Activated effector memory CD4-positive, alpha-beta T cell treated with anti-CD3 and anti-CD28 coated beads, Interleukin-2, amount 50 U/mL, for 16 hours (primary cell): Measurements from ENCODE around the gene CAMK2A.
"Not testable (repeated sequence)": the region's sequence is repeated elsewhere in the genome, so short reads cannot be mapped to it uniquely, and the experiment has no call there.

Experiments used
- DNase-seq: peaks from one replicate; pipeline ENCODE4 v3.0.0-alpha.2; 2020

CAMK2A gene

DNA sequence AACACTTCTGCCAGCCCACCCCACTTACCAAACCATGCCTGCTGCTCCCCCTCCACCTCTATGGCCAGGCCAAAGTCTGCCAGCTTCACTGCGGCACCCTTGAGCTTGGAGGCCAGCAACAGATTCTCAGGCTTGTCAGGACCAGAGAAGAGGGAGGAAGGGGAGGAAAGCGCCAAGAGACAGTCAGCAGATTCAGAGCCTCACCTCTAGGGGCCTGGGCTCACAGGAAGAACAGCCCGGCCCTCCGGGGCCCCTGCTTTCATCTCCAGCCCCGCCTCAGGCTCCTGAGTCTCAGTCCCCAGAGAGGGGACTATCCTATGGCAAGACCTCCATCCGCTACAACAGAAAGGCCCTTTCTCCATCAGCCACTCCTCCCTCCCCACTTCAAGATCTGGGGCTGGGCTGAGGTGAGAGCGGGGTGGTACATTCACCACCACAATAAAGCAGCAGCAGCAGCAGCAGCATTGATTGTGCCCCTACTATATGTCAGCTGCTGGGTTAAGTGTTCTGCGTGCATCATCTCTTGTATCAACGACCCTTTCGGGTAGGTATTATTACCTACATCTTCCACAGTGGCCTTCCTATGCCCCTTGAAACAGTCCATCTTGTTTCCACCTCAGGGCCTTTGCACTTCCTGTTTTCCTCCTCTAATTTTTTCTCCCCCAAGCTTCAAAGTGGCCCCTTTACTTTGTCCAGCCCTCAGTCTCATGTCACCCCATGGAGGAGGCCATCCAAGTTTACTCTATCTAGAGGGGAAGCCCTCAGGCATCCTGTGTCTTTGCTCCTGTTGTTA is 36.0 kb downstream of the CAMK2A start:
- DNase-seq: no peak

DNA sequence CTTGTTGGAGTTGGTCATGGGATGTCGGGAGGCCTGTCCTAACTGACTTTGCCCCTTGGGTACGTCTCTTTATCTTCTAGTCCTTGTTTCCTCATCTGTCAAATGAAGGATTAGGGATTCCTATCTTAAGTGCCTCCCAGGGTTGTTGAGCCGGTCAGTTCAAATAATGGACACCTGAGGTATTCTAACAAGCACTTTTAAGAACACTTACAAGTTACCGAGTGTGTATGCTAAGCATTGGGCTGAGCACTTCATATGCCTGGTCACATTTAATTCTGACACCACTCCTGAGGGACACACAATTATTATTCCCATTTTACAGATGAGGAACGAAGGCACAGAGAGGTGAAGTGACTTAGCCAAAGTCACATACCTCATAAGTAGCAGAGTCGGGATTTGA is 37.1 kb downstream of the CAMK2A start:
- no peak for DNase-seq

DNA sequence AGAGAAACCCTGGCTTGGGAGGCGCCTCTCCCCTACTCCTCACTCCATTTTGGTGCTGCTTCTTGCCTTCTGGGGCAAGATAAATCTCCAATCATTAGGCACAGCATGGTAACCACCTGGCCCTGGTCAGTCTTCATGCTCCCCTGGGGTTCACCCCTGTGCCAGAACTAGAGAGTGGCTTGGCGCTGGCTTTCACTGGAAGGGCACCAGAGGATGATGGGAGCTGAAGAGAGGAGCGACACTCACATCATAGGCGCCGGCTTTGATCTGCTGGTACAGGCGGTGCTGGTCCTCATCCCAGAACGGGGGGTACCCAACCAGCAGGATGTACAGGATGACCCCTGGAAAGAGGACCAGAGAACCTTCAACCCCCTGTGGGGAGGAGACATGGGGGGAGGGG is 38.1 kb downstream of the CAMK2A start:
- DNase-seq: no peak

DNA sequence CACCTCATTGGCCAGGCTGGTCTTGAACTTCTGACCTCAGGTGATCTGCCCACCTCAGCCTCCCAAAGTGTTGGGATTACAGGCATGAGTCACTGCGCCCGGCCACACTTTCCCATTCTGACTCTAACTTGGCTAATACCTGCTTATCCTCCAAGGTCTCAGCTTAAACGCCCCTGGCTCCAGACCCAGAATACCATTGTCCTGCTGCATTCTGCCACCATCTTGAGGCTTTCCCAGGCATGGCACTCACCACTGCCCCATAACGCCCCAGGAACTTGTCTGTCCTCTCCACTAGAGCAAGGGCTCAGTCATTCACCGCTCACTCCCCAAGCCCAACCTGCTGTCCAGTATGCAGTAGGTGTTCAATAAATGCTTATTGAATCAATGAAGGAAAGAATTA is 39.8 kb downstream of the CAMK2A start:
- no peak for DNase-seq

DNA sequence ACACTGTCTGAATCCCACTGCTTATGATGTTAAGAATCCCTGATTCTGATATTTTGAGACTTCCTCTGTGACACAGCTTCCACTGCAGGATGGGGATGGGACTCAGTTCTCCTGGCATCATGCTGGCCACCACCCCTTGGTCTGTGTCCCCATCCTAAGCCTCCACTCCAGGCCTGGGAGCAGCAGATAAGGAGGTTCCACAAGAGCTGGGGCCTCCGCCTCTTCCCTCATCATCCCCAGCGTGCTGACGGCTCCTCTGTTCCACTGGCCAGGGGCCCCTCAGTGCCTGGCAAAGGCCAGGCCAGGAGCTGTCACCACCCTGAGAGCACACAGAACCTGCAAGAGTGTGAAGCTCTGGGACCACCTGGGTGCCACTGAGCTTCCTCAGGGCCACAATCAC is 40.6 kb downstream of the CAMK2A start:
- DNase-seq: no peak

DNA sequence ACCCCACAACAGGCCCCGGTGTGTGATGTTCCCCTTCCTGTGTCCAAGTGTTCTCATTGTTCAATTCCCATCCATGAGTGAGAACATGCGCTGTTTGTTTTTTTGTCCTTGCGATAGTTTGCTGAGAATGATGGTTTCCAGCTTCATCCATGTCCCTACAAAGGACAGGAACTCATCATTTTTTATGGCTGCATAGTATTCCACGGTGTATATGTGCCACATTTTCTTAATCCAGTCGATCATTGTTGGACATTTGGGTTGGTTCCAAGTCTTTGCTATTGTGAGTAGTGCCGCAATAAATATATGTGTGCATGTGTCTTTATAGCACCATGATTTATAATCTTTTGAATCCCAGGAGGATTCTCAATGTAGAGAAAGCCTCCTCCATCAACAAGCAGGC is 41.1 kb downstream of the CAMK2A start:
- DNase-seq: not testable (repeated sequence)

DNA sequence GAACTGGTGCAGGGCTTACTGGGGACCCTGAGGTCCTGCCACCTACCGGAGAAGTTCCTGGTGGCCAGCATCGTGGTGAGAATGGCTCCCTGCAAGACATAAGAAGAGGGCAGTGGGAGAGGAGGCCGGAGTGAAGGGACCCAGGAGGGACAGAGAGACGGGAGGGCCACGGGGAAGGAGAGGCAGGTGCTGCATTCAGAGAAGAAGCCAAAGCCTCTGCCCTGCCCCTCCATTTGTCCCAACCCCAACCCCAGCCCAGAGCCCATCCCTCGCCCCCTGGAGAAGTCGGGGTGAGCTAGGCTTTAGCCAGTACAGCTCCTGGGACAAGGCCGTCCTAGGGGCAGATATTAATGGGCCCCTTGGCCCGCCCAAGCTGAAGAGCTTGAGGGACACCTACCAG is 41.8 kb downstream of the CAMK2A start:
- DNase-seq: no peak

DNA sequence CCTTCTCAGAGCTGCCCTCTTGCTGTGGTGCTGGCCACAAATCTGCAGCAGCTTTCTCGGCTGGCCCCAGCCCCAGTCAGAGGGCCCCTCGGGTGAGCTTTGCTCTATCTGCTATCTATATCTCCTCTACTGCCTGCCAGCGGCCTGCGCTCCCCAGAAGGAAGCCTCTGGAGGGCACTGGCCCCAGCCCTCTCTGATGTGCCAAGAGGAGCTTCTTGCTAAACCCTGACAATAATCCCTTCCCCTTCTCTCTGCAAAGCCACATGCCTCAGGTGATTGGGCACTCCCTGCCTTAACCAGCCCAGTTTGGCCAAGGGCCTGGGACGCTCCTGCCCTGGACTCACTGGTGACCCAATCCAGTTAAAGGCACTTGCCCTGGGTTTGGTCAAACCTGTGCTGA is 42.7 kb downstream of the CAMK2A start:
- no peak for DNase-seq

DNA sequence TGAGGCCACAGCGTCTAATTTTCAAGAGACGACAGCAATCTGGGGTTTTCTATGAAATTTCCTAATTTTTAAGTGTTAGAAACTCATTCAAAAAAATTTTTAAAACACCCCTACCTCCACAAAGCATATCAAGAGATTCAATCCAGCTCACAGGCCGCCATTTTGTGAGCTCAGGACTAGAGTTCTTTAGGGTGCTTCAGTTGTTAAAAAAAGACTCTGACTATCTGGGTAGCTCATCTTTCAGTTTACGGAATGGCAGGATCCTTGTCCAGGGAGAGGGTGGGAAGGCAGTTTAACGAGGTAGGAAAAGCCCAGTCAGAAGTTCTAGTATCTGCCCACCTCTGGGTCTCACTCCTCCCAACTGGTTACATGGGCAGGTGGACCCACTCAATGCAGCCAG is 43.1 kb downstream of the CAMK2A start:
- DNase-seq: no peak

DNA sequence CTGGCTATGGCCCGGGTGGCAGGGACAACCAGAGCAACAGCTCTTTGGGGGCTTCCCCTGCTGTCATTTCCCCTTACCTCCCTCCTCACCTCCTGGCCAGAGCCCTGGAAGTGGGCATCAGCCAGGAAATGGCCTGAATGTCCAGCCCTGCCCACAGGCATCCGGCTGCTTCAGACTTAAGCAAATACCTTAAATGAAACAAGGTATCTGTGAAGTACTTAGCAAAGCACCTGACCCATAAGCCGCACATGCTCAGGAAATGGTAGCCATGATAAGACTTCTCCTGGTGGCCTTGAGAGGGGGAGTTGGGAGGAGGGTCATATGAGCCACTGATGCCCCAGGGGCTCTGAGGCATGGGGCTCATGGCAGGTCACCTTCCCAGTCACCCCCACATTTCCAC is 43.8 kb downstream of the CAMK2A start:
- no peak for DNase-seq

DNA sequence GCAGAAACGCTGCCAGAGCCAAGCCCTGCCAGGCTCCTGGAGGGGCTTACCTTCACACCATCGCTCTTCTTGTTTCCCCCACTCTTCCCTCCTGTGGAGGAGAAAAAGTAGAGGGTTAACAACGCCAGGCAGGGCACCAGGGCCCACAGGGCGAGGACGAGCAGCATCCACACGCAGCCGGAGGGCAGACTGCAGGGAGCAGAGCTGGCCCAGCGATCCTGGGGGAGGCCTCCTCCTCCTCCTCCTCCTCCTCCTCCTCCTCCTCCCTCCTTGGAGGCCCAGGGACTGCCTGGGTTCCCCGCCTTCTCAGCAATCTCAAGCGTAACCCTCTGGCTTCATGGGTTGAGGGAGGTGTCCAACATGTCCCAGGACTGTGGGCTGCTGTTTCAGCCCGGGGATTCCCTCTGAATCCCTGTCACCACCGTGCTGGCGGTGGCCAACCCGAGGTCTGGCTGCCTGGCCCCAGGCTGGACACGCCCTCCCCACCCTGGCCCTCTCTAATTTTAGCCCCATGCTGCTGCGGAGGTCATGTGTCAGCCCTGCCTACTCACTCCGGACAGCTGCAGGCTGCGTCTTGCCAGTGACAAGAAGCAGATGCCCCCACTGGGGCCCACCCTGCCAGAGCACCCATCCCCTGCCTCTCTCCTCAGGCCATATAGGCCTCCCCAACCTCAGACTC is 44.3 kb downstream of the CAMK2A start:
- DNase-seq: no peak

DNA sequence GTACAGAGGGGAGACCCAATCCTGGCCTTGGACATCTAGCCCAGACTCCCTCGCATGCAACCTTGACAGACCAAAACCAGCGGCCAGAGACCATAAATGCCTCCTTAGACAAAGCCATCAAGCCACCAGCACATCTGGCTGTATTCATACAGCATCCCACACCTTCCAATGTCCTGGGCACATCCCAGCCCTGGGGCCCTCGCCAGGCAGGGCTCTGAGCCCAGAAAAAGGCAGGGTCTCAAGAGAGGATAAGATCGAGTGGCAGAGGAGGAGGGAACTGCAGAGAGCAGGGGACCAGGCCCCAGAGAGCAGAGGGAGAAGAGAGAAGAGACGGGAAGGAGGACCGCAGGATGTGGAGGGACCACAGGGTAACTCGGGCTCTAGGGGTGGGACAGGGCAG is 45.4 kb downstream of the CAMK2A start:
- no peak for DNase-seq

DNA sequence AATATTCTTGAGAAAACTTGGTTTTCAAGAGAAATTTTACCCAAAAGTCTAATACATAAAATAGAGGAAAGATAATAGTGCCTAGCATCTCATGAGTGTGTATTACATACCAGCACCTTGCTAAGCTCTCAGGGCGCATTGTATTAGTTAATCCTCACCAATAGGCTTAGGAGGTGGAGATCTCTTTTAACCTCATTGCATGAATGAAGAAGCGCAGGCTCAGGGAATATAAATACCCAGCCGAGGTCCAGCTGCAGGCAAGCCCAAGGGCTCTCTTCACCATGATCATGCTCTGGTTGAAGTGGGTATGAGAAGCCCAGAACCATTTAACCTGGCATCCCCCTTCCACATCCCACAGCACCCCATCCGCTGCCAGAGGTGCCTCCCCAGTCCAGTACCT is 46.0 kb downstream of the CAMK2A start:
- no peak for DNase-seq

DNA sequence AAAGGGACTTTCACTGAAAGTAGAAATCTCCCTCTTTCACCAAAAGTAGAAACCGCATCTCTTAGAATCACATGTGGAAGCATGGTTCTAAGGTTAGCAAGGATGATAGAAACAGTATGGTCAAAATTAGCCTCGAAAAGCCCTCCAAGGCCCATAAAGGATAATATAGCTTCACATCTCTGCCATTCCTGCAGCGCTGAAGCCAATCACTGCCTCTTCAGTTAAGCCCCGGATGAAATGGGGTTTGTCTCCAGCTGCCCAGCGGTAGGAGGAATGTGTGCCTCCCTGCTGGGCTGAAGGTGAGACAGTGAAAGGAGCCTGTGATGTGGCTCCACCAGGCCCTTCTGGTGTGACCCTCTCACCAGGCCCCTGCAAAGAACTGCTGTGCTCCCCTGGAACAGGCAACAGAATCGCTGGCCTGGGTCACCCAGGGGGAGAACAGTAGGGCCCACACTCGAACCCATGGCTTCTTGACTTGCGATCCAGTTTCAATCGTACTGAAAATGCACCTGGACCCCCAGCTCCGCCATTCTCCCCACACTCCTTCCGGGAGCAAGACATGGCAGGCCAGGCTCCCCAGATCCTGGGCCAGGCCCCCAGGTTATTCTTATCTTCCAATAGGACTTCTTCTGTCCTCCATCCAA is 47.2 kb downstream of the CAMK2A start:
- DNase-seq: no peak

DNA sequence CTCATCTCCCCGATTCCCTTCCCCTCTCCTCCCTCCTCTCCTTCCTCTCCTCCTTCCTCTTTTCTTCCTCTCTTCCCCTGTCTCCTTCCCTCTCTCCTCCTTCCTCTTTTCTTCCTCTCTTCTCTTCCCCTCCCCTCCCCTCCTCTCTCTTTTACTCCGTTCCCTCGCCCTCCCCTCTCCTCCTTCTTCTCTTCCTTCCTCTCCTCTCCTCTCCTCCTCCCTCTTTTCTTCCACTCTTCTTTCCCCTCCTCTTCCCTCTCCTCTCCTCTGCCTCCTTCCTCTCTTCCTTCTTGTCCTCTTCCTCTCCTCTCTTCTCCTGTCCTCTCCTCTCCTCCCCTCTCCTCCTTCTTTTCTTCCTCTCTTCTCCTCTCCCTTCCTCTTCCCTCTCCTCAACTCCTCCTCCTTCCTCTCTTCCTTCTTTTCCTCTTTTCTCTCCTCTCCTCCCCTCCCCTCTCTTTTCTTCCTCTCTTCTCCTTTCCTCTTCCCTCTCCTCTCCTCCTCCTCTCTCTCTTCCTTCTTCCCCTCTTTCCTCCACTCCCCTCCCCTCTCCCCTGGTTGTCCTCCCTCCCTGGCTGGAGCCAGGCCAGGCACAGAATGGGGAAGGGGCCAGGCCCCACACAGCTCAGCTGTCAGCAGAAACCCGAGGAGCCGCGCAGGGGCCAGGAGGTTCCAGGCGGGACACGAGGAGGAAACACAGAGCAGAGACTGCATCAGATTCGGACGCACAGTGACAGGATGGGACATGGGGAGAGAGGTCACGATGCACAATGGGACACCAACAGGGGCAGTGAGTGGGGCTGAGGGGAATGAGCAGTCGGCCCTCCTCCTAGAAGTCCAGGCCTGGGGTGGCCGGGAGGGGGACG is 48.0 kb downstream of the CAMK2A start:
- no peak for DNase-seq

DNA sequence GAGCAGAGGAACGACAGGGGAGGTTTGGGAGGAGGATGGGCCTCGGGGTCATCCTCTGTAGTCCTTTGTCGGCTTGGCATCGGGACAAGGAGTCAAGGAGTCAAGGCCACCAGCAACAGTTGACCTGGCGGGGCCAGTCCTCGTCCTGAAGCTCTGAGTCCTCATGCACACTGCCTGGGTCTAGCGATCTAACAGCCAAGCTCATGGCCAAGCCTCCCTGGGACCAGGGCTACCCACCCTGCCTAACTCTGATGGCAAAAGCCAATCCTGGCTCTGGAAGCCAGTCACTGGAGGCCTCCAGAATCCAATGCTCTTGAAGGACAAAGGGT is 49.8 kb downstream of the CAMK2A start:
- no peak for DNase-seq

DNA sequence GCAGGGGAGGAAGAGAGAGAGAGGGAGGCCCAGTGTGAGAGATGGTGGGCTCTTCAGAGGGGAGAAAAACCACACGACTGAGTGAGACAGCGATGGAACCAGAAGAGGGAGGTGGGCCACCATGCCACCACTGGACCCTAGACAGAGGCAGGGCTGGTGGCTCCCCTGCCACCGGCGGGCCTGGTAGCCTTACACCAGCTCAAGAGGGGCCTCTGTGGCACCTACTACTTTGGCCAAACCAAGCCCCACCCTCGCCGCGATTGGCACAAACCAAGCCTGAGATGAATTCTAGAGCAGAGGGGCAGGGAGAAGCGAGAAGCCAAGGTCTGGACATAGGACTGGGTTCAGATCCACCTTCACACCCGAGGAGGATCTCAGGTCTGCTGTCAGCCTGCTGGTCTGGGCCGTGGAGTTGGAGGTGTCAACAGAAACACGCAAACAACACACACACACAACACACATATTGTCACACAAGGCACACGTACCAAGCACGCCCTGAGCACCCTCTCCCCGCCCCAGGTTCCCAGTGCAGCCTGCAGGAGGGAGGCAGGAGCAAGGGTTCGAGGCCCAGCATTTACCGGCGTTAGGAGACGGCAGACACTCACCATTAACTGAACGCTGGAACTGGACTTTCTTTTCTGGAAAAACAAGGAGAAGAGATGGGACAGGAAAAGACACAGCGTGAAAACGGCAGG is 50.3 kb downstream of the CAMK2A start:
- DNase-seq: no peak

DNA sequence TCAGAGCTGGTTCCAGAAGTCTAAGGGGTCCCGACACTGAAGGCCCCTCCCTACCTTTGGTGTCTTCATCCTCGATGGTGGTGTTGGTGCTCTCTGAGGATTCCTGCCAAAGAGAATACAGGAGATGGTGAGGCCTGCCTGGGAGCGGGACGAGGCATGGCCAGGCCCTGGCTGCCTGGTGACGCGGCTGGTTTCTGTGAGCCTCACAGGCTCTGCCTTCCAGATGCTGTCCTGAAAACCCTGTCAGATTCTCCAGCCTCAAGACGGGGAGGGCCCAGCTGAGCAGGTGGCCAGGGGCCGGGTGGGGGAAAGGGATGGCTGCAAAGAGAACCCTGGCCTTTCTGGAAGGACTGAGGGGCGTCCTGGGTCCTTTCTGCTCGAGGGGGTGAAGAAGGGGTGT is 50.9 kb downstream of the CAMK2A start:
- no peak for DNase-seq

DNA sequence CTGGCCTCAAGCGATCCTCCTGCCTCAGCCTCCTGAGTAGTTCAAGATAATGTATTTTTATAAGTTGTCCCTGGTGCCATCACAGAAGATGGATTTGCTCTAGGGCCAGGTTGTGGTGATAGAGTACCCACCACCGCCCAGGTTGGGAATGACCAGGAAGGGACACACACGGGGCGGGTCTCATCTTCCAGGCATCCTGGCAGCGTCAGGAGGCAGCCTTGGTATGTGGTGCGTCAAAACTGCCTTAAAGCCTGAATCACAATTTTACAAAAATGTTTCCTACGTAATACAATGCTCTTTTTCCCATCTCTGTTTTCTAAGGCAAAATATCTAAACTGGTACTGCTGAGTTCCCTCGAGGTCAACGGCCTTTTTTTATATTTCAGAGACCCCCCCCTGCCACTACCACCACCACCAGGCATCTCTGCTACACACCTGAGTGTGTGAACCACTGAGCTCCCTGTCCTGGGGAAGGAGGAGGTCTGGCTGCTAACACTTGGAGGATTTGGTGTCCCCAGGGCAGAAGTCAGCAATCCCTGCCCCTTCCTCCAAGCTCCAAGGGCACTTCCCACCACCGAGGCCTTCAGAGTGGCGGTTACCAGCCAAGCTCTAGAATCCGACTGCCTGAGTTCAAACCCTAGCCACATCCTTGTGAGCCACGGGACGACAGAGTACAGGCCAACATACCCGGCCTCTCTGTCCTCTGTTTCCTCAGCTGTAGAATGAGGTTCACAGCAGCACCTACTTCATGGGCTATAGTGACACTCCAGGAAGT is 52.4 kb downstream of the CAMK2A start:
- no peak for DNase-seq

DNA sequence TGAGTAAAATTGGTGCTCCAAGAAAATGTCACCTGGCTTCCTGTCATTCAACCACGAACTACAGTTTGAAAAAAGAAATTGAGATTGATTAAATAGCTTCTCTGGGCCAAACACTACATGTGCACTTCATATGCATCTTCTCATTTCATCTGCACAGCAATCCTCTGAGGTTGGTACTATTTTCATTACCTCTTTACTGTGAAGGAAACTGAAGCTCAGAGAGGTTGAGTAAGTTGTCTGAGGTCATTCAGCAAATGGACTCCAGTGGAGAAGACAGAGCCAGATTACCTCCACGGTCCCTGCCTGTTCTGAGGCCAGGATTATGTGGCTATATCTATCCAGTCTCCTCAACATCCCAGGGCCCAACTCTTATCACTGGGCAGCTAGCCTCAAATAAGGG is 53.3 kb downstream of the CAMK2A start:
- no peak for DNase-seq

DNA sequence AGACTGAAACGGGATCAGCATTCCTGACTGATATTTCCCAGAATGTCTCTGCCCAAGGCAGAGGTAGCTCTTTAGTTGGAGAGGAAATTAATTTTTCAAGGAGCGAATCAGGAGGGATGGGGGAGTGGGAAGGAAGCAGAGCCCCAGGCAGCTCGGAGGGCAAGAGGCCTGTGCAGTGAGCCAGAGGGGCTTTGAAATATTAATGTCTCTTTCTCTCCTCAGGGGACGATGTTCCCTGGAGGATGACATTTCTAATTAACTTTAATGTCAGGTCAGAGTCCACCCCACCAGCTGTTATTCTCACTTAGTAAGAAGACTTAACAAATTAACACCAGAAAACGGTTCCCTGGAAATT is 54.1 kb downstream of the CAMK2A start:
- DNase-seq: no peak
